Activated CD4-positive, alpha-beta memory T cell treated with anti-CD3 and anti-CD28 coated beads for 36 hours (primary cell): Measurements from ENCODE around the gene TUBGCP5. TPM values are rescaled to one million over a fixed set of nuclear protein-coding genes. Genes with fewer than 3 reads are reported as not detected.

Experiments
- CTCF ChIA-PET: fragments of 350-600 bp; sonication (Branson Sonifier 250); formaldehyde crosslinking; loops from one replicate; lab custom pipeline; 2021; ENCODE audit warnings: antibody characterized with exemption, inconsistent platforms; lab: Charles Lee
- POLR2A ChIA-PET: fragments of 350-600 bp; sonication (Branson Sonifier 250); formaldehyde crosslinking; loops from one replicate; lab custom pipeline; 2021; ENCODE audit warnings: antibody characterized with exemption; lab: Charles Lee
- DNase-seq: peaks from one replicate; pipeline ENCODE4 v3.0.0-alpha.2; 2020
- H3K27ac Mint-ChIP-seq: one replicate; pipeline ENCODE4 v1.8.0; 2021; ENCODE audit warnings: mixed read lengths
- H3K27me3 Mint-ChIP-seq: one replicate; pipeline ENCODE4 v1.8.0; 2021; ENCODE audit warnings: mixed read lengths
- H3K36me3 Mint-ChIP-seq: one replicate; pipeline ENCODE4 v1.8.0; 2021; ENCODE audit warnings: mixed read lengths
- H3K4me1 Mint-ChIP-seq: one replicate; pipeline ENCODE4 v1.8.0; 2021; ENCODE audit warnings: low read depth, mixed read lengths
- H3K4me3 Mint-ChIP-seq: one replicate; pipeline ENCODE4 v1.8.0; 2021; ENCODE audit warnings: mild to moderate bottlenecking, mixed read lengths
- H3K9me3 Mint-ChIP-seq: one replicate; pipeline ENCODE4 v1.8.0; 2021; ENCODE audit warnings: mixed read lengths
- intact Hi-C: fragments of 100-400 bp; cut with micrococcal nuclease; formaldehyde crosslinking; loops from one replicate; pipeline ENCODE4 v1.15.1; 2023
- total RNA-seq, 2 experiments: library from RNA; stranded (reverse); gene quantifications; one replicate each; pipeline ENCODE4 v1.2.3, GENCODE V29; 2021

The TUBGCP5 gene
- total RNA-seq, 2 experiments from 2014 or later: 13.7 to 15.3 TPM

- no peak overlapping the region for H3K4me3 Mint-ChIP-seq
- H3K36me3 Mint-ChIP-seq: peaks cover 5% of the 10 kb centered on the region
- no peak for DNase-seq
- no peaks in the 10 kb centered on the region for H3K27me3 Mint-ChIP-seq
- H3K27ac Mint-ChIP-seq: no peak overlapping the region
- ChIA-PET POLR2A (no interaction called here), CTCF (no interaction called here)
- H3K9me3 Mint-ChIP-seq: peaks cover 10% of the 10 kb centered on the region
- intact Hi-C loops: no loop called here
- peaks cover 2% of the 10 kb centered on the region for H3K4me1 Mint-ChIP-seq
These were observed 69.9 kb downstream of the TUBGCP5 start for GRCh38 chr15:22969489-22969888.

- peaks cover 5% of the 10 kb centered on the region for H3K36me3 Mint-ChIP-seq
- no peak overlapping the region for H3K4me3 Mint-ChIP-seq
- DNase-seq: no peak
- H3K27ac Mint-ChIP-seq: no peak overlapping the region
- CTCF ChIA-PET: no interaction called here
- no peaks in the 10 kb centered on the region for H3K27me3 Mint-ChIP-seq
- peaks cover 10% of the 10 kb centered on the region for H3K9me3 Mint-ChIP-seq
- POLR2A ChIA-PET: no interaction called here
- peaks cover 2% of the 10 kb centered on the region for H3K4me1 Mint-ChIP-seq
- intact Hi-C loops: no loop called here
These were observed 71.0 kb downstream of the TUBGCP5 start for GRCh38 chr15:22968366-22968765.

GRCh38 chr15:22967084-22967770, 72.1 kb downstream of the TUBGCP5 start:
- Mint-ChIP-seq H3K36me3 (peaks cover 5% of the 10 kb centered on the region), H3K9me3 (peaks cover 10% of the 10 kb centered on the region), H3K4me1 (peaks cover 2% of the 10 kb centered on the region), H3K27ac (no peak overlapping the region), H3K27me3 (no peaks in the 10 kb centered on the region), H3K4me3 (no peak overlapping the region)
- DNase-seq: no peak
- CTCF ChIA-PET: no interaction called here
- POLR2A ChIA-PET: no interaction called here
- intact Hi-C loops: no loop called here

GRCh38 chr15:22966321-22967083, 72.9 kb downstream of the TUBGCP5 start:
- Mint-ChIP-seq H3K27ac (no peak overlapping the region), H3K4me3 (no peak overlapping the region)
- CTCF ChIA-PET: no interaction called here

GRCh38 chr15:22963641-22964040, 75.7 kb downstream of the TUBGCP5 start:
- DNase-seq: no peak
- no peaks in the 10 kb centered on the region for H3K9me3 Mint-ChIP-seq
- no peaks in the 10 kb centered on the region for H3K27me3 Mint-ChIP-seq
- H3K27ac Mint-ChIP-seq: no peak overlapping the region
- ChIA-PET CTCF (no interaction called here), POLR2A (no interaction called here)
- no peak overlapping the region for H3K4me3 Mint-ChIP-seq
- intact Hi-C loops: no loop called here
- H3K36me3 Mint-ChIP-seq: no peaks in the 10 kb centered on the region
- H3K4me1 Mint-ChIP-seq: peaks cover 2% of the 10 kb centered on the region

More at GRCh38 chr15:22966321-22967083, 72.9 kb downstream of the TUBGCP5 start:
- Mint-ChIP-seq H3K36me3 (peaks cover 5% of the 10 kb centered on the region), H3K27me3 (no peaks in the 10 kb centered on the region), H3K9me3 (peaks cover 10% of the 10 kb centered on the region), H3K4me1 (peaks cover 2% of the 10 kb centered on the region)
- no peak for DNase-seq
- POLR2A ChIA-PET: no interaction called here
- intact Hi-C loops: no loop called here

GRCh38 chr15:22962611-22963010, 76.8 kb downstream of the TUBGCP5 start:
- H3K27ac Mint-ChIP-seq: no peak overlapping the region
- intact Hi-C loops: no loop called here
- no peaks in the 10 kb centered on the region for H3K4me1 Mint-ChIP-seq
- no peaks in the 10 kb centered on the region for H3K9me3 Mint-ChIP-seq
- H3K27me3 Mint-ChIP-seq: no peaks in the 10 kb centered on the region
- H3K36me3 Mint-ChIP-seq: no peaks in the 10 kb centered on the region
- DNase-seq: no peak
- H3K4me3 Mint-ChIP-seq: no peak overlapping the region
- CTCF ChIA-PET: no interaction called here
- POLR2A ChIA-PET: no interaction called here

GRCh38 chr15:22961762-22962161, 77.6 kb downstream of the TUBGCP5 start:
- Mint-ChIP-seq H3K27me3 (no peaks in the 10 kb centered on the region), H3K4me3 (no peak overlapping the region), H3K9me3 (no peaks in the 10 kb centered on the region), H3K36me3 (no peaks in the 10 kb centered on the region), H3K4me1 (no peaks in the 10 kb centered on the region), H3K27ac (no peak overlapping the region)
- ChIA-PET CTCF (no interaction called here), POLR2A (no interaction called here)
- no peak for DNase-seq
- intact Hi-C loops: no loop called here

GRCh38 chr15:22960556-22960955, 78.8 kb downstream of the TUBGCP5 start:
- CTCF ChIA-PET: no interaction called here
- H3K27me3 Mint-ChIP-seq: no peaks in the 10 kb centered on the region
- H3K27ac Mint-ChIP-seq: no peak overlapping the region
- no peak for DNase-seq
- H3K4me3 Mint-ChIP-seq: no peak overlapping the region
- H3K36me3 Mint-ChIP-seq: no peaks in the 10 kb centered on the region
- H3K9me3 Mint-ChIP-seq: no peaks in the 10 kb centered on the region
- POLR2A ChIA-PET: no interaction called here
- intact Hi-C loops: no loop called here
- no peaks in the 10 kb centered on the region for H3K4me1 Mint-ChIP-seq

- POLR2A ChIA-PET: no interaction called here
- H3K27ac Mint-ChIP-seq: no peak overlapping the region
- intact Hi-C loops: no loop called here
- no peaks in the 10 kb centered on the region for H3K4me1 Mint-ChIP-seq
- H3K9me3 Mint-ChIP-seq: no peaks in the 10 kb centered on the region
- H3K36me3 Mint-ChIP-seq: no peaks in the 10 kb centered on the region
- no peak overlapping the region for H3K4me3 Mint-ChIP-seq
- no peaks in the 10 kb centered on the region for H3K27me3 Mint-ChIP-seq
- no peak for DNase-seq
- CTCF ChIA-PET: no interaction called here
These were observed 79.2 kb downstream of the TUBGCP5 start for GRCh38 chr15:22960126-22960525.

GRCh38 chr15:22959321-22960101, 79.9 kb downstream of the TUBGCP5 start:
- no peaks in the 10 kb centered on the region for H3K9me3 Mint-ChIP-seq
- no peak overlapping the region for H3K27ac Mint-ChIP-seq

GRCh38 chr15:22958487-22959280, 80.7 kb downstream of the TUBGCP5 start:
- ChIA-PET POLR2A (no interaction called here), CTCF (no interaction called here)
- H3K4me1 Mint-ChIP-seq: no peaks in the 10 kb centered on the region
- H3K4me3 Mint-ChIP-seq: no peak overlapping the region
- intact Hi-C loops: no loop called here
- H3K27me3 Mint-ChIP-seq: no peaks in the 10 kb centered on the region
- H3K36me3 Mint-ChIP-seq: no peaks in the 10 kb centered on the region
- H3K9me3 Mint-ChIP-seq: no peaks in the 10 kb centered on the region
- H3K27ac Mint-ChIP-seq: no peak overlapping the region
- DNase-seq: no peak

More at GRCh38 chr15:22959321-22960101, 79.9 kb downstream of the TUBGCP5 start:
- Mint-ChIP-seq H3K4me3 (no peak overlapping the region), H3K36me3 (no peaks in the 10 kb centered on the region), H3K27me3 (no peaks in the 10 kb centered on the region), H3K4me1 (no peaks in the 10 kb centered on the region)
- ChIA-PET CTCF (no interaction called here), POLR2A (no interaction called here)
- no peak for DNase-seq
- intact Hi-C loops: no loop called here

- no peaks in the 10 kb centered on the region for H3K4me1 Mint-ChIP-seq
- H3K27me3 Mint-ChIP-seq: no peaks in the 10 kb centered on the region
- no peak for DNase-seq
- no peak overlapping the region for H3K27ac Mint-ChIP-seq
- no peaks in the 10 kb centered on the region for H3K36me3 Mint-ChIP-seq
- CTCF ChIA-PET: no interaction called here
- intact Hi-C loops: no loop called here
- no peaks in the 10 kb centered on the region for H3K9me3 Mint-ChIP-seq
- POLR2A ChIA-PET: no interaction called here
- H3K4me3 Mint-ChIP-seq: no peak overlapping the region
These were observed 82.5 kb downstream of the TUBGCP5 start for GRCh38 chr15:22956978-22957260.
